ENCODE results near the gene BDH1.

DNA sequence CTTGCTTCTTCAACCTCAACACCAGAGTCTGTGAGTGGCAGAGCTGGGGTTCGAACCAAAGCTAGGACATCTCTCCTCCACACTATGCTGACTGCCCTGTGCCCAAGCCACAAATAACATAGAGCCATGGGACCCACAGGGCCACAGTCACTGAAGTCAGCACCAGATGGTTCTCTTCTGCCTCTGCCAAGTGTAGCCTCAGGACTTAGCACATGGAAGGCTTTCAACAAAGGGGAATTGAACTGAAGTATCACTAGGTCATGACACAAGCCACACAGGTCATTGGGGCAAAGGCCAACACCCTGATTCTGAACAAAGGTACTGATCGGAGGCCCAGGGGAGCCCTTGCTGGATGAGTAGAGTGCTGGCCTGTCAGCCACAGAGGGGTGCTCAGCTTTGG is 83.6 kb downstream of the BDH1 start:
- TF ChIP-seq, protein P1, sequence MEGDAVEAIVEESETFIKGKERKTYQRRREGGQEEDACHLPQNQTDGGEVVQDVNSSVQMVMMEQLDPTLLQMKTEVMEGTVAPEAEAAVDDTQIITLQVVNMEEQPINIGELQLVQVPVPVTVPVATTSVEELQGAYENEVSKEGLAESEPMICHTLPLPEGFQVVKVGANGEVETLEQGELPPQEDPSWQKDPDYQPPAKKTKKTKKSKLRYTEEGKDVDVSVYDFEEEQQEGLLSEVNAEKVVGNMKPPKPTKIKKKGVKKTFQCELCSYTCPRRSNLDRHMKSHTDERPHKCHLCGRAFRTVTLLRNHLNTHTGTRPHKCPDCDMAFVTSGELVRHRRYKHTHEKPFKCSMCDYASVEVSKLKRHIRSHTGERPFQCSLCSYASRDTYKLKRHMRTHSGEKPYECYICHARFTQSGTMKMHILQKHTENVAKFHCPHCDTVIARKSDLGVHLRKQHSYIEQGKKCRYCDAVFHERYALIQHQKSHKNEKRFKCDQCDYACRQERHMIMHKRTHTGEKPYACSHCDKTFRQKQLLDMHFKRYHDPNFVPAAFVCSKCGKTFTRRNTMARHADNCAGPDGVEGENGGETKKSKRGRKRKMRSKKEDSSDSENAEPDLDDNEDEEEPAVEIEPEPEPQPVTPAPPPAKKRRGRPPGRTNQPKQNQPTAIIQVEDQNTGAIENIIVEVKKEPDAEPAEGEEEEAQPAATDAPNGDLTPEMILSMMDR (optimal IDR thresholded peaks at IDR 0.05 in 1 of 3, IDR thresholded peaks at IDR 0.05 in 1 of 3, conservative IDR thresholded peaks at IDR 0.05 in 1 of 3; ENCODE audit: extremely low read depth in 1 of 3, insufficient read depth in 2 of 3, low read length in 3 of 3) = no peak
- no peak for TF ChIP-seq EZH2 (IDR thresholded peaks at IDR 0.05; ENCODE audit: low read length)
